WTC11 (cell line): Measurements from ENCODE around the gene LHPP. TPM values are rescaled to one million over a fixed set of nuclear protein-coding genes. Genes with fewer than 3 reads are reported as not detected.

Experiments
- ATAC-seq: fragments of 200-7000 bp; cut with Tn5 transposase; 2 replicates; pipeline ENCODE4 v1.10.0; 2021; ENCODE audit warnings: mild to moderate bottlenecking, moderate library complexity
- CTCF ChIA-PET: fragments of 300-600 bp; sonication (Branson Sonifier 250); formaldehyde crosslinking; loops from one replicate; lab custom pipeline; 2021; ENCODE audit warnings: antibody characterized with exemption; lab: Charles Lee
- POLR2A ChIA-PET: fragments of 350-600 bp; sonication (Branson Sonifier 250); formaldehyde crosslinking; loops from one replicate; lab custom pipeline; 2021; ENCODE audit warnings: antibody characterized with exemption; lab: Charles Lee
- DNase-seq: peaks from one replicate; pipeline ENCODE4 v3.0.0; 2021; ENCODE audit warnings: low spot score
- H3K27ac Mint-ChIP-seq: 2 replicates; pipeline ENCODE4 v1.8.0; 2021; ENCODE audit warnings: mixed read lengths
- H3K27me3 Mint-ChIP-seq: 2 replicates; pipeline ENCODE4 v1.8.0; 2021; ENCODE audit warnings: low read depth, mild to moderate bottlenecking, moderate library complexity, mixed read lengths
- H3K36me3 Mint-ChIP-seq: 2 replicates; pipeline ENCODE4 v1.8.0; 2021; ENCODE audit warnings: mixed read lengths
- H3K4me1 Mint-ChIP-seq: 2 replicates; pipeline ENCODE4 v1.8.0; 2022; ENCODE audit warnings: mixed read lengths
- H3K4me3 Mint-ChIP-seq: 2 replicates; pipeline ENCODE4 v1.8.0; 2021; ENCODE audit warnings: mild to moderate bottlenecking, moderate library complexity, mixed read lengths
- H3K9me3 Mint-ChIP-seq: 2 replicates; pipeline ENCODE4 v1.8.0; 2021; ENCODE audit warnings: mixed read lengths
- CBFB ChIP-seq: sonication (generic); formaldehyde crosslinking; IDR thresholded peaks from 2 replicates; pipeline ENCODE4 v1.8.1; 2022; ENCODE audit warnings: mild to moderate bottlenecking, low read depth, missing genetic modification reagents
- ELF4 ChIP-seq: sonication (generic); formaldehyde crosslinking; IDR thresholded peaks from 2 replicates; pipeline ENCODE4 v1.8.1; 2022; ENCODE audit warnings: low read depth, mild to moderate bottlenecking, moderate library complexity, missing genetic modification reagents
- HMGXB4 ChIP-seq: sonication (generic); formaldehyde crosslinking; IDR thresholded peaks from 2 replicates; pipeline ENCODE4 v1.8.1; 2023; ENCODE audit warnings: mild to moderate bottlenecking, moderate library complexity, missing genetic modification reagents
- NFYB ChIP-seq: sonication (generic); formaldehyde crosslinking; conservative IDR thresholded peaks from 2 replicates; pipeline ENCODE4 v1.8.0; 2022; ENCODE audit warnings: low read depth, missing genetic modification reagents
- RORB ChIP-seq: fragments of 250-450 bp; sonication (Bioruptor Pico); IDR thresholded peaks from 2 replicates; pipeline ENCODE4 v1.9.0; 2021; ENCODE audit warnings: mild to moderate bottlenecking
- ZSCAN18 ChIP-seq: fragments of 250-450 bp; sonication (Bioruptor Pico); IDR thresholded peaks from 2 replicates; pipeline ENCODE4 v2.1.2; 2022; ENCODE audit warnings: mild to moderate bottlenecking, moderate library complexity
- total RNA-seq: library from RNA; stranded (reverse); gene quantifications from 3 replicates; pipeline ENCODE4 v1.2.3, GENCODE V29; 2021
- TF ChIP-seq, protein P1 (sequence below): sonication (generic); formaldehyde crosslinking; IDR thresholded peaks from 2 replicates; pipeline ENCODE4 v1.8.1; 2023; ENCODE audit warnings: mild to moderate bottlenecking, missing genetic modification reagents, moderate library complexity
- TF ChIP-seq, protein P2 (sequence below): fragments of 250-450 bp; sonication (Bioruptor Pico); IDR thresholded peaks from 2 replicates; pipeline ENCODE4 v1.9.0; 2021; ENCODE audit warnings: mild to moderate bottlenecking
- TF ChIP-seq, protein P3 (sequence below): sonication (generic); formaldehyde crosslinking; IDR thresholded peaks from 2 replicates; pipeline ENCODE4 v1.8.0; 2022; ENCODE audit warnings: mild to moderate bottlenecking, missing genetic modification reagents
- TF ChIP-seq, protein P4 (sequence below): sonication (generic); formaldehyde crosslinking; IDR thresholded peaks from 2 replicates; pipeline ENCODE4 v1.8.1; 2022; ENCODE audit warnings: mild to moderate bottlenecking, moderate library complexity, missing genetic modification reagents
- TF ChIP-seq, protein P5 (sequence below): fragments of 200-600 bp; IDR thresholded peaks from 2 replicates; pipeline ENCODE4 v1.8.0; 2022; ENCODE audit warnings: antibody characterized with exemption
- TF ChIP-seq, protein P6 (sequence below): sonication (generic); formaldehyde crosslinking; IDR thresholded peaks from 2 replicates; pipeline ENCODE4 v1.8.0; 2022; ENCODE audit warnings: mild to moderate bottlenecking, missing genetic modification reagents

Gene LHPP
- total RNA-seq, 1 experiment from 2014 or later: 33.2 TPM

- no peak for DNase-seq
- Mint-ChIP-seq H3K36me3 (peaks cover 2% of the 10 kb centered on the region; the same call in 1 of the 2 replicates), H3K4me3 (no peak overlapping the region), H3K27me3 (no peaks in the 10 kb centered on the region), H3K9me3 (no peaks in the 10 kb centered on the region), H3K4me1 (peaks cover 53% of the 10 kb centered on the region), H3K27ac (peak overlapping the region; percentile 57; the same call in 1 of the 2 replicates)
- TF ChIP-seq HMGXB4: no peak
- TF ChIP-seq, protein P1, sequence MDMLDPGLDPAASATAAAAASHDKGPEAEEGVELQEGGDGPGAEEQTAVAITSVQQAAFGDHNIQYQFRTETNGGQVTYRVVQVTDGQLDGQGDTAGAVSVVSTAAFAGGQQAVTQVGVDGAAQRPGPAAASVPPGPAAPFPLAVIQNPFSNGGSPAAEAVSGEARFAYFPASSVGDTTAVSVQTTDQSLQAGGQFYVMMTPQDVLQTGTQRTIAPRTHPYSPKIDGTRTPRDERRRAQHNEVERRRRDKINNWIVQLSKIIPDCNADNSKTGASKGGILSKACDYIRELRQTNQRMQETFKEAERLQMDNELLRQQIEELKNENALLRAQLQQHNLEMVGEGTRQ (CRISPR knock-in tag): peak; percentile 38; the same call in 1 of the 2 replicates
- POLR2A ChIA-PET: no interaction called here
- ATAC-seq: peak; percentile 21
- CTCF ChIA-PET: interaction anchor here (1.7 kb wide), 1 partner anchor 90 kb away, joined by 8 read pairs; no protein-coding TSS in a partner anchor
These were observed 189.8 kb downstream of the LHPP start for GRCh38 chr10:124651402-124651891.

DNA sequence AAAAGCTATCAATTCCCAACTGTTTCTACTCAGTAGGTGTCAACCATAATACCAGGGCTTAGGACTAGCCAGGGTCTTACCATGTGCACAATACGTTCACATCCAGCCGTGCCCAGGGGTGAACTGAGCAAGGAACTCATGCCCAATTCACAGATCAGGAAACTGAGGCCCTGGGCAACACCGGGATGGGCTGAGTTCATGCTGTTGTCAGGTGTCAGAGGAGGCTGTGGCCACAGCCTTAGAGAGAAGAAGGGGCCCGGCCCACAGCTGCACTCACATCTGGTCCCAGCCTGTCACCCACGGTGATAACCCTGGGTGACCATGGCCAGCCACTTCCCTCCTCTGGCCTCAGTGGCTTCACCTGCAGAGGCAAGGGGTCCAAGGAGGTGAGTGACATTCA is 190.6 kb downstream of the LHPP start:
- H3K27me3 Mint-ChIP-seq: no peaks in the 10 kb centered on the region
- peaks cover 53% of the 10 kb centered on the region for H3K4me1 Mint-ChIP-seq
- no peak overlapping the region for H3K4me3 Mint-ChIP-seq
- POLR2A ChIA-PET: no interaction called here
- DNase-seq (no peak), ATAC-seq (no peak)
- peaks cover 3% of the 10 kb centered on the region; the same call in 1 of the 2 replicates for H3K36me3 Mint-ChIP-seq
- CTCF ChIA-PET: interaction anchor here (1.0 to 1.7 kb wide), 3 partner anchors 19 to 89 kb away, joined by 3 to 8 read pairs (median 8); no protein-coding TSS in a partner anchor
- H3K27ac Mint-ChIP-seq: peak overlapping the region; percentile 57; the same call in 1 of the 2 replicates
- TF ChIP-seq, protein P2, sequence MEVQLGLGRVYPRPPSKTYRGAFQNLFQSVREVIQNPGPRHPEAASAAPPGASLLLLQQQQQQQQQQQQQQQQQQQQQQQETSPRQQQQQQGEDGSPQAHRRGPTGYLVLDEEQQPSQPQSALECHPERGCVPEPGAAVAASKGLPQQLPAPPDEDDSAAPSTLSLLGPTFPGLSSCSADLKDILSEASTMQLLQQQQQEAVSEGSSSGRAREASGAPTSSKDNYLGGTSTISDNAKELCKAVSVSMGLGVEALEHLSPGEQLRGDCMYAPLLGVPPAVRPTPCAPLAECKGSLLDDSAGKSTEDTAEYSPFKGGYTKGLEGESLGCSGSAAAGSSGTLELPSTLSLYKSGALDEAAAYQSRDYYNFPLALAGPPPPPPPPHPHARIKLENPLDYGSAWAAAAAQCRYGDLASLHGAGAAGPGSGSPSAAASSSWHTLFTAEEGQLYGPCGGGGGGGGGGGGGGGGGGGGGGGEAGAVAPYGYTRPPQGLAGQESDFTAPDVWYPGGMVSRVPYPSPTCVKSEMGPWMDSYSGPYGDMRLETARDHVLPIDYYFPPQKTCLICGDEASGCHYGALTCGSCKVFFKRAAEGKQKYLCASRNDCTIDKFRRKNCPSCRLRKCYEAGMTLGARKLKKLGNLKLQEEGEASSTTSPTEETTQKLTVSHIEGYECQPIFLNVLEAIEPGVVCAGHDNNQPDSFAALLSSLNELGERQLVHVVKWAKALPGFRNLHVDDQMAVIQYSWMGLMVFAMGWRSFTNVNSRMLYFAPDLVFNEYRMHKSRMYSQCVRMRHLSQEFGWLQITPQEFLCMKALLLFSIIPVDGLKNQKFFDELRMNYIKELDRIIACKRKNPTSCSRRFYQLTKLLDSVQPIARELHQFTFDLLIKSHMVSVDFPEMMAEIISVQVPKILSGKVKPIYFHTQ (CRISPR knock-in tag): no peak
- TF ChIP-seq ZSCAN18: no peak
- H3K9me3 Mint-ChIP-seq: no peaks in the 10 kb centered on the region

DNA sequence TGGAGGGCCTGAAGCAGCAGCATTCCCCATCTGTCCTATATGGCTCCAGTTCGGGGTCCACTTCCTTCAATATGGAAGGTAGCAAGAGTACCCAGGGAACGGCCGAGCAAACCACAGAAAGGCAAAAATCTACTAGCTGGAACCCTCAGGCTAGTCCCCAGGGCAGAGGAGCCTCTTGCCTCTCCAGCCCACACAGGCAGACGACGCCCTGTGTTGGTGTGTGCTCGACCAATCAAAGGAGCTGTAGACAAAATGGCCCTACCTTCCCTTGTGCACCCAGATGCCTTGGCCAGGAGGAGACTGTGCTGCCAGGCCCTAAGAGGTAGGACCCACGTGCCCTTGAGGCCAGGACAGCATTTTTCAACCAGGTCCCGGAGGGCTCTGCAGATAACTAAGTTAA is 191.1 kb downstream of the LHPP start:
- peaks cover 51% of the 10 kb centered on the region for H3K4me1 Mint-ChIP-seq
- H3K4me3 Mint-ChIP-seq: no peak overlapping the region
- no peaks in the 10 kb centered on the region for H3K9me3 Mint-ChIP-seq
- ATAC-seq (no peak), DNase-seq (no peak)
- H3K27me3 Mint-ChIP-seq: no peaks in the 10 kb centered on the region
- CTCF ChIA-PET: interaction anchor here (1.0 to 1.6 kb wide), 3 partner anchors 19 to 191 kb away, joined by 3 to 8 read pairs (median 4); partner anchors contain the start of gene LHPP
- POLR2A ChIA-PET: no interaction called here
- peaks cover 3% of the 10 kb centered on the region; the same call in 1 of the 2 replicates for H3K36me3 Mint-ChIP-seq
- TF ChIP-seq, protein P3, sequence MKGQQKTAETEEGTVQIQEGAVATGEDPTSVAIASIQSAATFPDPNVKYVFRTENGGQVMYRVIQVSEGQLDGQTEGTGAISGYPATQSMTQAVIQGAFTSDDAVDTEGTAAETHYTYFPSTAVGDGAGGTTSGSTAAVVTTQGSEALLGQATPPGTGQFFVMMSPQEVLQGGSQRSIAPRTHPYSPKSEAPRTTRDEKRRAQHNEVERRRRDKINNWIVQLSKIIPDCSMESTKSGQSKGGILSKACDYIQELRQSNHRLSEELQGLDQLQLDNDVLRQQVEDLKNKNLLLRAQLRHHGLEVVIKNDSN (CRISPR knock-in tag): no peak
- TF ChIP-seq, protein P4, sequence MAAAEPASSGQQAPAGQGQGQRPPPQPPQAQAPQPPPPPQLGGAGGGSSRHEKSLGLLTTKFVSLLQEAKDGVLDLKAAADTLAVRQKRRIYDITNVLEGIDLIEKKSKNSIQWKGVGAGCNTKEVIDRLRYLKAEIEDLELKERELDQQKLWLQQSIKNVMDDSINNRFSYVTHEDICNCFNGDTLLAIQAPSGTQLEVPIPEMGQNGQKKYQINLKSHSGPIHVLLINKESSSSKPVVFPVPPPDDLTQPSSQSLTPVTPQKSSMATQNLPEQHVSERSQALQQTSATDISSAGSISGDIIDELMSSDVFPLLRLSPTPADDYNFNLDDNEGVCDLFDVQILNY (CRISPR knock-in tag): no peak
- H3K27ac Mint-ChIP-seq: no peak overlapping the region

DNA sequence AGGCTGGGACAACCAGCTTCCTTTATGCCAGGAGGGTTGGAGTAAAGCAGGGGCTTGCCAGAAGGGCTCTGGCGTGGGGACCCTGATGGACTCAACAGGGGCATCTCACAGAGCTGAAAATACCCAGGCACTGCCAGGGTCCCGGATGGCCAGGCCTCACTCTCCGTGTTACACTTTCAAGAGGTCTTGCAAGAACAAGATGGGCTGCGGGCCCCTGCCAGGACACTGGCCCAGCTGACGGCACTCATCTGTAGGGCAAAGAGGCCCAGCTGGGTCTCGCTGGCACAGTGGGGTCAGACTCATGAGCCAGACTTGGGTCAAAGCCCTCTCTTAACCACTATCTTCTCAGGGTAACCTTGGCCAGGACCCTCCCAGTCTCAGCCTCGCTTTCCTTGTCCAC is 191.7 kb downstream of the LHPP start:
- ChIA-PET POLR2A (no interaction called here), CTCF (interaction anchor here (0.8 to 1.6 kb wide), 4 partner anchors 18 to 192 kb away, joined by 3 to 8 read pairs (median 4); partner anchors contain the start of gene LHPP)
- Mint-ChIP-seq H3K9me3 (no peaks in the 10 kb centered on the region), H3K27me3 (no peaks in the 10 kb centered on the region), H3K27ac (no peak overlapping the region), H3K4me1 (peaks cover 47% of the 10 kb centered on the region), H3K36me3 (peaks cover 3% of the 10 kb centered on the region; the same call in 1 of the 2 replicates), H3K4me3 (no peak overlapping the region)
- DNase-seq (no peak), ATAC-seq (no peak)
- TF ChIP-seq ELF4 (CRISPR knock-in tag): no peak
- TF ChIP-seq NFYB (CRISPR knock-in tag): no peak
- no peak for TF ChIP-seq CBFB (CRISPR knock-in tag)
- TF ChIP-seq, protein P5, sequence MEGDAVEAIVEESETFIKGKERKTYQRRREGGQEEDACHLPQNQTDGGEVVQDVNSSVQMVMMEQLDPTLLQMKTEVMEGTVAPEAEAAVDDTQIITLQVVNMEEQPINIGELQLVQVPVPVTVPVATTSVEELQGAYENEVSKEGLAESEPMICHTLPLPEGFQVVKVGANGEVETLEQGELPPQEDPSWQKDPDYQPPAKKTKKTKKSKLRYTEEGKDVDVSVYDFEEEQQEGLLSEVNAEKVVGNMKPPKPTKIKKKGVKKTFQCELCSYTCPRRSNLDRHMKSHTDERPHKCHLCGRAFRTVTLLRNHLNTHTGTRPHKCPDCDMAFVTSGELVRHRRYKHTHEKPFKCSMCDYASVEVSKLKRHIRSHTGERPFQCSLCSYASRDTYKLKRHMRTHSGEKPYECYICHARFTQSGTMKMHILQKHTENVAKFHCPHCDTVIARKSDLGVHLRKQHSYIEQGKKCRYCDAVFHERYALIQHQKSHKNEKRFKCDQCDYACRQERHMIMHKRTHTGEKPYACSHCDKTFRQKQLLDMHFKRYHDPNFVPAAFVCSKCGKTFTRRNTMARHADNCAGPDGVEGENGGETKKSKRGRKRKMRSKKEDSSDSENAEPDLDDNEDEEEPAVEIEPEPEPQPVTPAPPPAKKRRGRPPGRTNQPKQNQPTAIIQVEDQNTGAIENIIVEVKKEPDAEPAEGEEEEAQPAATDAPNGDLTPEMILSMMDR: no peak
- no peak for TF ChIP-seq RORB (CRISPR knock-in tag)
- TF ChIP-seq, protein P6, sequence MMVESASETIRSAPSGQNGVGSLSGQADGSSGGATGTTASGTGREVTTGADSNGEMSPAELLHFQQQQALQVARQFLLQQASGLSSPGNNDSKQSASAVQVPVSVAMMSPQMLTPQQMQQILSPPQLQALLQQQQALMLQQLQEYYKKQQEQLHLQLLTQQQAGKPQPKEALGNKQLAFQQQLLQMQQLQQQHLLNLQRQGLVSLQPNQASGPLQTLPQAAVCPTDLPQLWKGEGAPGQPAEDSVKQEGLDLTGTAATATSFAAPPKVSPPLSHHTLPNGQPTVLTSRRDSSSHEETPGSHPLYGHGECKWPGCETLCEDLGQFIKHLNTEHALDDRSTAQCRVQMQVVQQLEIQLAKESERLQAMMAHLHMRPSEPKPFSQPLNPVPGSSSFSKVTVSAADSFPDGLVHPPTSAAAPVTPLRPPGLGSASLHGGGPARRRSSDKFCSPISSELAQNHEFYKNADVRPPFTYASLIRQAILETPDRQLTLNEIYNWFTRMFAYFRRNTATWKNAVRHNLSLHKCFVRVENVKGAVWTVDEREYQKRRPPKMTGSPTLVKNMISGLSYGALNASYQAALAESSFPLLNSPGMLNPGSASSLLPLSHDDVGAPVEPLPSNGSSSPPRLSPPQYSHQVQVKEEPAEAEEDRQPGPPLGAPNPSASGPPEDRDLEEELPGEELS: no peak
- TF ChIP-seq ZSCAN18: no peak
